Glutamatergic neuron (in vitro differentiated cells): ENCODE results near the gene CASP14. TPM values are rescaled to one million over a fixed set of nuclear protein-coding genes. Genes with fewer than 3 reads are reported as not detected.

Experiments used
- DNase-seq: peaks from one replicate; pipeline ENCODE4 v3.0.0; 2022
- H3K27ac Mint-ChIP-seq: one replicate; pipeline ENCODE4 v1.8.0; 2020; ENCODE audit warnings: mild to moderate bottlenecking, mixed read lengths, inconsistent platforms; ENCODE audit not compliant: unreplicated experiment
- H3K27me3 Mint-ChIP-seq: one replicate; pipeline ENCODE4 v1.8.0; 2020; ENCODE audit warnings: mild to moderate bottlenecking, moderate library complexity, mixed read lengths, inconsistent platforms; ENCODE audit not compliant: unreplicated experiment
- H3K36me3 Mint-ChIP-seq: one replicate; pipeline ENCODE4 v1.8.0; 2020; ENCODE audit warnings: mild to moderate bottlenecking, mixed read lengths, inconsistent platforms; ENCODE audit not compliant: unreplicated experiment
- H3K4me1 Mint-ChIP-seq: one replicate; pipeline ENCODE4 v1.8.0; 2020; ENCODE audit warnings: mild to moderate bottlenecking, low read depth, mixed read lengths, inconsistent platforms; ENCODE audit not compliant: unreplicated experiment
- H3K4me3 Mint-ChIP-seq: one replicate; pipeline ENCODE4 v1.8.0; 2020; ENCODE audit warnings: mild to moderate bottlenecking, mixed read lengths, inconsistent platforms; ENCODE audit not compliant: unreplicated experiment
- H3K9me3 Mint-ChIP-seq: one replicate; pipeline ENCODE4 v1.8.0; 2020; ENCODE audit warnings: mild to moderate bottlenecking, moderate library complexity, mixed read lengths, inconsistent platforms; ENCODE audit not compliant: unreplicated experiment
- total RNA-seq: library from RNA; stranded (reverse); fragmentation: NEBNext Ultra II Directional; extraction: Animal tissue kit (Norgen Biotek cat#: 25700); gene quantifications from one replicate; pipeline ENCODE4 v1.2.1, GENCODE V29; 2021; ENCODE audit not compliant: unreplicated experiment
- TF ChIP-seq, protein P1 (sequence below): fragments of 200-600 bp; sonication (generic); IDR thresholded peaks from one replicate; pipeline ENCODE4 v1.5.0; 2021; ENCODE audit not compliant: partially characterized antibody, unreplicated experiment

The CASP14 gene
- total RNA-seq, 1 donor from 2014 or later: not detected

DNA sequence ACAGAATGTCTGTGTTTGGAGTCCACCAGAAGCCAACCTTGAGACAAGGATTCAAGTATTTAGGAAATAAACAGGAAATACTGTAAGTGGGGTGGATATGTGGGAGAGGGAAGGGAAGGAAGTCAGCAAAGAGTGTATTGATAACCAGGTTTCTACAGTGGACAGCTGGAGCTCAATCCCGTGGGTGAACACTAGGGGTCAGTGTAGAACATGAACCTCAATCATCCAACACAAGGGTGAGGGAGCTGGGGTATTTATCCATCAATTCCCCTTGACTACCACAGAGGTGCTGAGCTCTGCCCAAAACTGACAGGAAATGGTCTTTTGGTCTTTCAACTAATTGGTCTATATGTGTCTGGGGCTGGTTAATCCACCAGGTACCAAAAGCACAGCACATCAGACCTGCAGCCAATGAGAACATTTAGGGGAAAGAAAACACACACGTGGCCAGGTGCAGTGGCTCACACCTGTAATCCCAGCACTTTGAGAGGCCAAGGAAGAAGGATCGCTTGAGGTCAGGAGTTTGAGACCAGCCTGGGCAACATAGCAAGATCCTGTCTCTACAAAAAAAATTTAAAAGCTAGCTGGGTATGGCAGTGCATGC is 52.3 kb downstream of the CASP14 start:
- Mint-ChIP-seq H3K4me3 (no peak overlapping the region), H3K27me3 (peaks cover 5% of the 10 kb centered on the region), H3K4me1 (no peaks in the 10 kb centered on the region), H3K27ac (no peak overlapping the region), H3K9me3 (peaks cover 4% of the 10 kb centered on the region), H3K36me3 (peaks cover 3% of the 10 kb centered on the region)
- DNase-seq: peak; percentile 64
- TF ChIP-seq, protein P1, sequence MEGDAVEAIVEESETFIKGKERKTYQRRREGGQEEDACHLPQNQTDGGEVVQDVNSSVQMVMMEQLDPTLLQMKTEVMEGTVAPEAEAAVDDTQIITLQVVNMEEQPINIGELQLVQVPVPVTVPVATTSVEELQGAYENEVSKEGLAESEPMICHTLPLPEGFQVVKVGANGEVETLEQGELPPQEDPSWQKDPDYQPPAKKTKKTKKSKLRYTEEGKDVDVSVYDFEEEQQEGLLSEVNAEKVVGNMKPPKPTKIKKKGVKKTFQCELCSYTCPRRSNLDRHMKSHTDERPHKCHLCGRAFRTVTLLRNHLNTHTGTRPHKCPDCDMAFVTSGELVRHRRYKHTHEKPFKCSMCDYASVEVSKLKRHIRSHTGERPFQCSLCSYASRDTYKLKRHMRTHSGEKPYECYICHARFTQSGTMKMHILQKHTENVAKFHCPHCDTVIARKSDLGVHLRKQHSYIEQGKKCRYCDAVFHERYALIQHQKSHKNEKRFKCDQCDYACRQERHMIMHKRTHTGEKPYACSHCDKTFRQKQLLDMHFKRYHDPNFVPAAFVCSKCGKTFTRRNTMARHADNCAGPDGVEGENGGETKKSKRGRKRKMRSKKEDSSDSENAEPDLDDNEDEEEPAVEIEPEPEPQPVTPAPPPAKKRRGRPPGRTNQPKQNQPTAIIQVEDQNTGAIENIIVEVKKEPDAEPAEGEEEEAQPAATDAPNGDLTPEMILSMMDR: peak; percentile 72

GRCh38 chr19:15104003-15104402 is 54.7 kb downstream of the CASP14 start:
- DNase-seq: no peak
- no peak overlapping the region for H3K4me3 Mint-ChIP-seq
- peaks cover 7% of the 10 kb centered on the region for H3K9me3 Mint-ChIP-seq
- no peak overlapping the region for H3K27ac Mint-ChIP-seq
- H3K27me3 Mint-ChIP-seq: peaks cover 5% of the 10 kb centered on the region
- no peaks in the 10 kb centered on the region for H3K4me1 Mint-ChIP-seq
- TF ChIP-seq, protein P1: no peak
- H3K36me3 Mint-ChIP-seq: peaks cover 3% of the 10 kb centered on the region

DNA sequence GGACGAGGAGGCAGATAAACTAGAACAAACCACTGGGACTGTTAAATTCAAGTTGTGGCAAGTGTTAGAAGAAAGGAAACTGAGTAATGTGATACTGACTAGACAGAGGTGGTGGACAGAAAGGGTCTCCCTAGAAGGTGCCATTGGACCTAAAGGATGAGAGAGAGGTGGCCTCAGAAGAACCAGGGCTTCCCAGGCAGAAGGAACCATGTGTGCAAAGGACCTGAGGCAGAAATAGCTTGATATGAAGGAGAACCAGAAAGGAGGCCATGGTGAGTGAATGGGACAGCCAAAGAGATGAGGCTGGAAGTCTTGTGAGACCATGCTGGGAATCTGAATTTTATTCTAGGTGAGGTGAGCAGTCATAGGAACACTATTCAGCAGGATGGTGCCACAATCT is 55.1 kb downstream of the CASP14 start:
- Mint-ChIP-seq H3K4me1 (no peaks in the 10 kb centered on the region), H3K27me3 (peaks cover 4% of the 10 kb centered on the region), H3K27ac (no peak overlapping the region), H3K36me3 (peaks cover 3% of the 10 kb centered on the region), H3K9me3 (peaks cover 7% of the 10 kb centered on the region), H3K4me3 (no peak overlapping the region)
- DNase-seq: no peak
- TF ChIP-seq, protein P1: no peak

- Mint-ChIP-seq H3K4me1 (no peaks in the 10 kb centered on the region), H3K9me3 (peaks cover 7% of the 10 kb centered on the region), H3K36me3 (peaks cover 3% of the 10 kb centered on the region), H3K27ac (no peak overlapping the region), H3K4me3 (no peak overlapping the region), H3K27me3 (peaks cover 3% of the 10 kb centered on the region)
- TF ChIP-seq, protein P1: no peak
- no peak for DNase-seq
Observed at GRCh38 chr19:15105044-15105443, 55.8 kb downstream of the CASP14 start.

GRCh38 chr19:15107061-15108010 is 58.1 kb downstream of the CASP14 start, which contains the start of gene SYDE1:
TSS of gene SYDE1 (plus strand) at chr19:15107401. CDS start at chr19:15107434, 33 bp downstream.
- Mint-ChIP-seq H3K4me3 (peak within 1 kb of the TSS; percentile 84), H3K27me3 (peaks cover 2% of the 10 kb centered on the region), H3K4me1 (no peaks in the 10 kb centered on the region), H3K9me3 (peaks cover 7% of the 10 kb centered on the region), H3K36me3 (peaks cover 3% of the 10 kb centered on the region), H3K27ac (no peak within 1 kb of the TSS)
- DNase-seq: peak; percentile 27
- TF ChIP-seq, protein P1: no peak
